ENCODE results near the gene LGR5. TPM values are rescaled to one million over a fixed set of nuclear protein-coding genes. Genes with fewer than 3 reads are reported as not detected.

Gene LGR5
- total and polyA plus RNA-seq, 2 of the 4 experiments (the other 2 are of a cell fraction) = not detected

GRCh38 chr12:71592841-71593240, 153.2 kb downstream of the LGR5 start:
- Histone ChIP-seq H4K8ac (ENCODE audit: low read depth in 2 of 2, low read length in 2 of 2) (no peak overlapping the region), H4K5ac (ENCODE audit: low read depth, low read length) (no peak overlapping the region), H3K4me2 (ENCODE audit: low read depth, low read length) (no peak overlapping the region), H3K4me3 (ENCODE audit: insufficient read depth, low read depth, low read length) (no peak overlapping the region), H3K18ac (ENCODE audit: low read depth, low read length) (no peak overlapping the region), H2BK5ac (ENCODE audit: low read depth, low read length, poor library complexity, severe bottlenecking) (no peak overlapping the region), H3K9ac (ENCODE audit: low read depth, low read length) (no peak overlapping the region), H2BK20ac (ENCODE audit: low read depth, low read length) (no peak overlapping the region), H3K23ac (ENCODE audit: low read depth, low read length) (no peak overlapping the region), H3K79me1 (ENCODE audit: low read depth in 1 of 2, low read length in 2 of 2) (no peaks in the 10 kb centered on the region), H4K91ac (ENCODE audit: insufficient read depth, low read depth, low read length) (no peak overlapping the region), H3K56ac (ENCODE audit: extremely low read depth, insufficient read depth, low read length) (no peak overlapping the region), H3K14ac (replicated peaks; ENCODE audit: low read depth, low read length) (no peak overlapping the region), H2AK5ac (ENCODE audit: low read depth, low read length) (no peak overlapping the region), H4K20me1 (ENCODE audit: insufficient read depth, low read length) (no peaks in the 10 kb centered on the region), H2BK15ac (ENCODE audit: low read depth, low read length) (no peak overlapping the region), H3K27ac (ENCODE audit: insufficient read depth, low read length) (no peak overlapping the region), H3K4me1 (ENCODE audit: control insufficient read depth, insufficient read depth, low read length) (no peaks in the 10 kb centered on the region), H3K9me3 (ENCODE audit: control insufficient read depth, insufficient read depth, low read length) (no peaks in the 10 kb centered on the region), H3K27me3 (ENCODE audit: control insufficient read depth, insufficient read depth, low read length) (peaks cover 2% of the 10 kb centered on the region), H2AK9ac (replicated peaks; ENCODE audit: low read depth, low read length, poor library complexity) (no peak overlapping the region), H2BK120ac (ENCODE audit: low read depth, low read length) (no peak overlapping the region), H3K36me3 (ENCODE audit: control insufficient read depth, insufficient read depth, low read length) (no peaks in the 10 kb centered on the region), H2AFZ (replicated peaks; ENCODE audit: low read length, poor library complexity) (no peak overlapping the region), H3K4ac (ENCODE audit: low read depth, low read length) (no peak overlapping the region), H3K9me1 (ENCODE audit: insufficient read depth, low read length) (no peaks in the 10 kb centered on the region)
- CTCF ChIA-PET = no interaction called here
- no CpG with 5 or more reads among the region's 3 CpGs for WGBS, 2 experiments (ENCODE audit: extremely low coverage in 2 of 2, insufficient read length in 1 of 2)
- POLR2A ChIA-PET (ENCODE audit: unreplicated experiment) = no interaction called here
- in situ Hi-C loops (cut with MboI; ENCODE audit: low sequenced_read_pairs) = no loop called here
- ATAC-seq (ENCODE audit: low read depth) = no peak
- no TSS peak for BruUV-seq (replicated peaks)
- intact Hi-C loops (cut with micrococcal nuclease) = no loop called here
- TF ChIP-seq RAD21 (IDR thresholded peaks at IDR 0.05; ENCODE audit: low read length) (no peak), ELK1 (IDR thresholded peaks at IDR 0.05; ENCODE audit: borderline replicate concordance, low read depth, low read length) (no peak), RFX5 (IDR thresholded peaks at IDR 0.05; ENCODE audit: low read depth, low read length) (no peak), NFE2L2 (IDR thresholded peaks at IDR 0.05; ENCODE audit: low read depth, low read length) (no peak), BHLHE40 (IDR thresholded peaks at IDR 0.05; ENCODE audit: low read depth, low read length) (no peak), CTCF (conservative IDR thresholded peaks at IDR 0.05; ENCODE audit: low read depth, low read length) (no peak), CEBPB (IDR thresholded peaks at IDR 0.05; ENCODE audit: low read depth, low read length) (no peak), MAFK (IDR thresholded peaks at IDR 0.05; ENCODE audit: low read depth, low read length) (no peak), FOS (IDR thresholded peaks at IDR 0.05; ENCODE audit: low read depth, low read length) (no peak), RCOR1 (IDR thresholded peaks at IDR 0.05; ENCODE audit: insufficient replicate concordance, low read length) (no peak), MXI1 (IDR thresholded peaks at IDR 0.05; ENCODE audit: borderline replicate concordance, low read depth, low read length) (no peak), USF2 (IDR thresholded peaks at IDR 0.05; ENCODE audit: low read depth, low read length) (no peak)
- no peak for DNase-seq
- dilution Hi-C loops (cut with HindIII; ENCODE audit: low sequenced_read_pairs, unreplicated experiment) = no loop called here

All from IMR-90 (cell line).